Esophagus muscularis mucosa (tissue), 3 donors: ENCODE data around the gene IL20.

Experiments used
- POLR2A ChIP-seq: fragments of 450-650 bp; IDR thresholded peaks from one replicate; pipeline ENCODE4 v1.6.1; 2017; ENCODE audit warnings: antibody characterized with exemption, moderate library complexity, mild to moderate bottlenecking, low read depth
- POLR2AphosphoS5 ChIP-seq, 2 donors: sonication (generic); formaldehyde crosslinking; IDR thresholded peaks; one replicate each; pipeline ENCODE4 v1.6.1; 2017; ENCODE audit warnings: antibody characterized with exemption in 2 of 2
- TF ChIP-seq, protein P1 (sequence below), 3 experiments: fragments of 200-600 bp in 2 of 3; fragments of 450-650 bp in 1 of 3; sonication (generic) in 2 of 3; IDR thresholded peaks; one replicate each; pipeline ENCODE4 v1.5.1; 2017 to 2019; ENCODE audit warnings: antibody characterized with exemption in 3 of 3, mild to moderate bottlenecking in 2 of 3, moderate library complexity in 1 of 3

DNA sequence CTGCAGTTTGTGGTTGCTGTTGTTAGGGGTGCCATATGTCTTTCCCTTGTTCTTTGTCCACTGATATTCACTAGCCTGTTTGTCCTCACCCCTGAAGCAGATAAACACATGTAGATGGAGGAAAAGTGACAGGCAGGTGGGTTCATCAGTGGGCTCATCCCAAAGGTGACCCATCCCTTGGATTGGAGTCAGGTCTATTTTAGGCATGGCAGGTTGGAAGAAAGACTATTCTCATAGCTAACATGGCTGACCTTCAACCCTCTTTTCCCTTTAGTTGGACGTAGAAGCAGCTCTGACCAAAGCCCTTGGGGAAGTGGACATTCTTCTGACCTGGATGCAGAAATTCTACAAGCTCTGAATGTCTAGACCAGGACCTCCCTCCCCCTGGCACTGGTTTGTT, 37.3 kb downstream of the IL20 start:
- TF ChIP-seq, protein P1, sequence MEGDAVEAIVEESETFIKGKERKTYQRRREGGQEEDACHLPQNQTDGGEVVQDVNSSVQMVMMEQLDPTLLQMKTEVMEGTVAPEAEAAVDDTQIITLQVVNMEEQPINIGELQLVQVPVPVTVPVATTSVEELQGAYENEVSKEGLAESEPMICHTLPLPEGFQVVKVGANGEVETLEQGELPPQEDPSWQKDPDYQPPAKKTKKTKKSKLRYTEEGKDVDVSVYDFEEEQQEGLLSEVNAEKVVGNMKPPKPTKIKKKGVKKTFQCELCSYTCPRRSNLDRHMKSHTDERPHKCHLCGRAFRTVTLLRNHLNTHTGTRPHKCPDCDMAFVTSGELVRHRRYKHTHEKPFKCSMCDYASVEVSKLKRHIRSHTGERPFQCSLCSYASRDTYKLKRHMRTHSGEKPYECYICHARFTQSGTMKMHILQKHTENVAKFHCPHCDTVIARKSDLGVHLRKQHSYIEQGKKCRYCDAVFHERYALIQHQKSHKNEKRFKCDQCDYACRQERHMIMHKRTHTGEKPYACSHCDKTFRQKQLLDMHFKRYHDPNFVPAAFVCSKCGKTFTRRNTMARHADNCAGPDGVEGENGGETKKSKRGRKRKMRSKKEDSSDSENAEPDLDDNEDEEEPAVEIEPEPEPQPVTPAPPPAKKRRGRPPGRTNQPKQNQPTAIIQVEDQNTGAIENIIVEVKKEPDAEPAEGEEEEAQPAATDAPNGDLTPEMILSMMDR (IDR thresholded peaks at IDR 0.05), result no peak
- TF ChIP-seq POLR2AphosphoS5 (IDR thresholded peaks at IDR 0.05) (no peak), POLR2A (no peak)
